Glutamatergic neuron (in vitro differentiated cells): ENCODE results near the gene GBA2. TPM values are rescaled to one million over a fixed set of nuclear protein-coding genes. Genes with fewer than 3 reads are reported as not detected.

Source experiments
- DNase-seq: peaks from one replicate; pipeline ENCODE4 v3.0.0; 2022
- H3K27ac Mint-ChIP-seq: one replicate; pipeline ENCODE4 v1.8.0; 2020; ENCODE audit warnings: mild to moderate bottlenecking, mixed read lengths, inconsistent platforms; ENCODE audit not compliant: unreplicated experiment
- H3K27me3 Mint-ChIP-seq: one replicate; pipeline ENCODE4 v1.8.0; 2020; ENCODE audit warnings: mild to moderate bottlenecking, moderate library complexity, mixed read lengths, inconsistent platforms; ENCODE audit not compliant: unreplicated experiment
- H3K36me3 Mint-ChIP-seq: one replicate; pipeline ENCODE4 v1.8.0; 2020; ENCODE audit warnings: mild to moderate bottlenecking, mixed read lengths, inconsistent platforms; ENCODE audit not compliant: unreplicated experiment
- H3K4me1 Mint-ChIP-seq: one replicate; pipeline ENCODE4 v1.8.0; 2020; ENCODE audit warnings: mild to moderate bottlenecking, low read depth, mixed read lengths, inconsistent platforms; ENCODE audit not compliant: unreplicated experiment
- H3K4me3 Mint-ChIP-seq: one replicate; pipeline ENCODE4 v1.8.0; 2020; ENCODE audit warnings: mild to moderate bottlenecking, mixed read lengths, inconsistent platforms; ENCODE audit not compliant: unreplicated experiment
- H3K9me3 Mint-ChIP-seq: one replicate; pipeline ENCODE4 v1.8.0; 2020; ENCODE audit warnings: mild to moderate bottlenecking, moderate library complexity, mixed read lengths, inconsistent platforms; ENCODE audit not compliant: unreplicated experiment
- CTCF ChIP-seq: fragments of 200-600 bp; sonication (generic); IDR thresholded peaks from one replicate; pipeline ENCODE4 v1.5.0; 2021; ENCODE audit not compliant: partially characterized antibody, unreplicated experiment
- total RNA-seq: library from RNA; stranded (reverse); fragmentation: NEBNext Ultra II Directional; extraction: Animal tissue kit (Norgen Biotek cat#: 25700); gene quantifications from one replicate; pipeline ENCODE4 v1.2.1, GENCODE V29; 2021; ENCODE audit not compliant: unreplicated experiment

Gene GBA2
- total RNA-seq, 1 donor from 2014 or later: 287 TPM

GRCh38 chr9:35790025-35790384 is 41.0 kb upstream of the GBA2 start:
- peaks cover 22% of the 10 kb centered on the region for H3K27me3 Mint-ChIP-seq
- peaks cover 27% of the 10 kb centered on the region for H3K9me3 Mint-ChIP-seq
- no peak for TF ChIP-seq CTCF
- DNase-seq: no peak
- peaks cover under 1% of the 10 kb centered on the region for H3K36me3 Mint-ChIP-seq
- peaks cover 25% of the 10 kb centered on the region for H3K4me1 Mint-ChIP-seq
- peak overlapping the region; percentile 100 for H3K27ac Mint-ChIP-seq
- peak overlapping the region; percentile 91 for H3K4me3 Mint-ChIP-seq

- Mint-ChIP-seq H3K4me3 (peak overlapping the region; percentile 32), H3K4me1 (peaks cover 21% of the 10 kb centered on the region), H3K36me3 (no peaks in the 10 kb centered on the region), H3K27ac (peak overlapping the region; percentile 100), H3K27me3 (peaks cover 22% of the 10 kb centered on the region), H3K9me3 (peaks cover 25% of the 10 kb centered on the region)
- DNase-seq: no peak
- TF ChIP-seq CTCF: no peak
Measured at GRCh38 chr9:35789541-35789940, 40.5 kb upstream of the GBA2 start.

GRCh38 chr9:35783418-35783817 is 34.4 kb upstream of the GBA2 start:
- TF ChIP-seq CTCF: no peak
- Mint-ChIP-seq H3K4me1 (no peaks in the 10 kb centered on the region), H3K27me3 (no peaks in the 10 kb centered on the region), H3K9me3 (peaks cover 1% of the 10 kb centered on the region), H3K36me3 (no peaks in the 10 kb centered on the region), H3K27ac (no peak overlapping the region), H3K4me3 (no peak overlapping the region)
- no peak for DNase-seq

- no peak overlapping the region for H3K27ac Mint-ChIP-seq
- no peaks in the 10 kb centered on the region for H3K36me3 Mint-ChIP-seq
- no peak overlapping the region for H3K4me3 Mint-ChIP-seq
- H3K4me1 Mint-ChIP-seq: peaks cover 1% of the 10 kb centered on the region
- peaks cover 1% of the 10 kb centered on the region for H3K9me3 Mint-ChIP-seq
- DNase-seq: no peak
- peaks cover 3% of the 10 kb centered on the region for H3K27me3 Mint-ChIP-seq
- TF ChIP-seq CTCF: no peak
Measured at GRCh38 chr9:35781066-35781465, 32.0 kb upstream of the GBA2 start.

- H3K27me3 Mint-ChIP-seq: peaks cover 3% of the 10 kb centered on the region
- H3K9me3 Mint-ChIP-seq: no peaks in the 10 kb centered on the region
- H3K36me3 Mint-ChIP-seq: no peaks in the 10 kb centered on the region
- no peak overlapping the region for H3K4me3 Mint-ChIP-seq
- no peak overlapping the region for H3K27ac Mint-ChIP-seq
- no peak for TF ChIP-seq CTCF
- DNase-seq: no peak
- peaks cover 13% of the 10 kb centered on the region for H3K4me1 Mint-ChIP-seq
Measured at GRCh38 chr9:35778496-35778895, 29.5 kb upstream of the GBA2 start.
